ENCODE results near the gene MEN1. TPM values are rescaled to one million over a fixed set of nuclear protein-coding genes. Genes with fewer than 3 reads are reported as not detected.

The MEN1 gene
- total RNA-seq, 2 donors from 2014 or later, result 11.6 to 16.0 TPM

DNA sequence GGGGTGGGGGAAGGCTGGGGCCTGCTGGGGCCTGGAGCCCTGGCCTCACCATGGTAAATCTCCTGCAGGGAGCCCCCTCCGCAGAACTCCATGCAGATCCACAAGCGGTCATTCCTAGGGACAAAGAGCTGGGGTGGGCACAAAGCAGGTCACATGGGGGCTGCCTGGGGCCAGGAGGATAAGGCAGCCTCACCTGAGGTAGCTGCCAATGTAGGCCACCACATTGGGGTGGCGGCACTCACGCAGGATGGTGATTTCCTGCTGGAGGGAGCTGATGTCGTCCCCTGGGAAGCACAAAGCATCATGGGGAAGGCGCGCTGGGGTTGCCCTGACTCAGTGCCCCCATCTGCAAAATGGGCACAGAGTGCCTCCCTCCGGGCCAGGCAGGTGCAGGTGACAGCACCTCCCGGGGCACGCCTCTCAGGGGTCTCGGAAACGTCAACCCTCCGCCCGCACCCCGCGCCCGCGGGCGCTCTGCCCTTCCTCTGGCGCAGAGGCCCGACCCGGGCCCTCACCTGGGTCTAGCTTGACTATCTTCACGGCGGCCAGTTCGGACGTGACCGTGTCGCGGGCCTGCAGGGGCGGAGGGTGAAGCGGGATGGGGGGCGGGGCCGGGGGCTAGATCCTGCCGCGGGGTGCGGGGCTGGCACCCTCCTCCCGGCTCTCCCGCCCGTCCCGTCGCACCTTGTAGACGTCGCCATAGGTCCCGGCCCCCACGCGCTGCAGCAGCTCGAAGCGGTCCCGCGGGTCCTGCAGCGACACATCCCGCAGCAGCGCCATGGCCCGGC lies 7.8 kb downstream of the MEN1 start:
- Histone ChIP-seq H3K27ac (peak overlapping the region; percentile 68 to 75), H3K9me3 (no peaks in the 10 kb centered on the region), H3K4me1 (ENCODE audit: control insufficient read depth in 1 of 2, low read depth in 2 of 2) (peaks cover 21 to 27% of the 10 kb centered on the region in 2 donors), H3K36me3 (peaks cover 15% of the 10 kb centered on the region), H3K4me3 (peak overlapping the region; percentile 81), H3K27me3 (replicated peaks; ENCODE audit: insufficient read depth) (no peaks in the 10 kb centered on the region)
- no peak for DNase-seq (ENCODE audit: low spot score)
- ATAC-seq (ENCODE audit: insufficient number of reproducible peaks, low FRiP score, low read depth), result no peak
- TF ChIP-seq, protein P1, sequence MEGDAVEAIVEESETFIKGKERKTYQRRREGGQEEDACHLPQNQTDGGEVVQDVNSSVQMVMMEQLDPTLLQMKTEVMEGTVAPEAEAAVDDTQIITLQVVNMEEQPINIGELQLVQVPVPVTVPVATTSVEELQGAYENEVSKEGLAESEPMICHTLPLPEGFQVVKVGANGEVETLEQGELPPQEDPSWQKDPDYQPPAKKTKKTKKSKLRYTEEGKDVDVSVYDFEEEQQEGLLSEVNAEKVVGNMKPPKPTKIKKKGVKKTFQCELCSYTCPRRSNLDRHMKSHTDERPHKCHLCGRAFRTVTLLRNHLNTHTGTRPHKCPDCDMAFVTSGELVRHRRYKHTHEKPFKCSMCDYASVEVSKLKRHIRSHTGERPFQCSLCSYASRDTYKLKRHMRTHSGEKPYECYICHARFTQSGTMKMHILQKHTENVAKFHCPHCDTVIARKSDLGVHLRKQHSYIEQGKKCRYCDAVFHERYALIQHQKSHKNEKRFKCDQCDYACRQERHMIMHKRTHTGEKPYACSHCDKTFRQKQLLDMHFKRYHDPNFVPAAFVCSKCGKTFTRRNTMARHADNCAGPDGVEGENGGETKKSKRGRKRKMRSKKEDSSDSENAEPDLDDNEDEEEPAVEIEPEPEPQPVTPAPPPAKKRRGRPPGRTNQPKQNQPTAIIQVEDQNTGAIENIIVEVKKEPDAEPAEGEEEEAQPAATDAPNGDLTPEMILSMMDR (IDR thresholded peaks at IDR 0.05), result no peak

DNA sequence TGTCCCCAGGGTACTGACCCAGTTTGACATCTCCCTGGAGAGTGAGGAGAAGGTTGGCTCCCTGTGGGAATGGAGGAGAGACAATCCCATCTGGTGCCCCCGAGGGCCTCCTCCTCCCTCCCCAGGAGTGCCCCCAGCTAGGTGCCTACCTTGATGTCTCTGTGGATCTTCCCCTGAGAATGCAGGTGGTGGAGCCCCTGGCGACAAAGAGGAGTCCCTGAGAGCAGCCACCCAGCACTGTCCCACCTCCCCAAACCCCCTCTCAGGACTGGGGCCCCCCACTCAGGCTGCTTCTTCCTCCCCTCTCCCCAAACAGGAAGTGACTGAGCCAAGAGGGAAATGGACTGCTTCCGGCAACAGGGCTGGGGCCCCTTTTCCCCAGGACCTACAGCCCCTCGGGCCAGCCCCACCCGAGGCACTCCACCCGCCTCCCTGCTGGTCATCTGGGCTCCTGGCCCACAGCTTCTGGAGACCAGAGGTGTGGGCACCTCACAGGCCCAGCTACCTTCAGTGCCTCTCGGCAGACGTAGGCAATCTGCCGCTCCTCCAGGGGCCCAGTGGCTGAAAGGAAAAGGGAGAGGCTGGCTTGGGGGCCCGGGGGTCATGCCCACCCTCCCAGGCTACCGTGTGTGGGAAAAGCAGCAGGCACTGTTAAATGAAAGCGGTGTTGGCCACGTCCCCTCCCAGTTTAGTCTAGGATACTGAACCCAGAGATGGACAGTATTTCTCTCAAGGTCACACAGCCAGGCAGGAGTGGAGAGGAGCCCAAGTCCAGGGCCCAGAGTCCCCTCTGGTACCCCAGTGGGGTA lies 8.6 kb downstream of the MEN1 start:
- H3K9me3 ChIP-seq, result no peaks in the 10 kb centered on the region
- DNase-seq (ENCODE audit: low spot score) (no peak), ATAC-seq (ENCODE audit: insufficient number of reproducible peaks, low FRiP score, low read depth) (no peak)
- H3K4me1 ChIP-seq (ENCODE audit: control insufficient read depth in 1 of 2, low read depth in 2 of 2), result peaks cover 21 to 27% of the 10 kb centered on the region in 2 donors
- H3K4me3 ChIP-seq, result peak overlapping the region; percentile 81
- H3K27ac ChIP-seq, result peak overlapping the region; percentile 68 to 75
- H3K27me3 ChIP-seq (replicated peaks; ENCODE audit: insufficient read depth), result no peaks in the 10 kb centered on the region
- TF ChIP-seq, protein P1 (IDR thresholded peaks at IDR 0.05), result no peak
- H3K36me3 ChIP-seq, result peaks cover 9% of the 10 kb centered on the region

DNA sequence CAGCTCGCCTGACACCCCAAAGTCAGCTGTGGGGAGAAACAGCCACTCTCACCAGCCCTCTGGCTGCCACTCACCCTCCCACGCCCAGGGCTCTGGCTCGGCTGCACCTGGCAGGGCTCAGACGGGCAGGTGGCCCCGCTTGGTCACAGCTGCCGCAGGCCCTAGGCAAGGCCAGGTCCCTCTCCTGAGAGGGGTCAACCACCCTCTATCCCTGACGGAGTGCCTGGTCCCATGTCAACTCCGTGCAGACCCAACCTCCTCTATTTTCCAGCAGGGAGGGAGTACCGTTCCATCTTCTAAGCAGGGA lies 9.2 kb downstream of the MEN1 start:
- Histone ChIP-seq H3K27me3 (replicated peaks; ENCODE audit: insufficient read depth) (no peaks in the 10 kb centered on the region), H3K27ac (peak overlapping the region; percentile 68 to 75), H3K36me3 (peaks cover 9% of the 10 kb centered on the region), H3K4me1 (ENCODE audit: control insufficient read depth in 1 of 2, low read depth in 2 of 2) (peaks cover 21 to 27% of the 10 kb centered on the region in 2 donors), H3K9me3 (no peaks in the 10 kb centered on the region), H3K4me3 (no peak overlapping the region)
- TF ChIP-seq, protein P1 (IDR thresholded peaks at IDR 0.05), result no peak
- DNase-seq (ENCODE audit: low spot score) (no peak), ATAC-seq (ENCODE audit: insufficient number of reproducible peaks, low FRiP score, low read depth) (no peak)

DNA sequence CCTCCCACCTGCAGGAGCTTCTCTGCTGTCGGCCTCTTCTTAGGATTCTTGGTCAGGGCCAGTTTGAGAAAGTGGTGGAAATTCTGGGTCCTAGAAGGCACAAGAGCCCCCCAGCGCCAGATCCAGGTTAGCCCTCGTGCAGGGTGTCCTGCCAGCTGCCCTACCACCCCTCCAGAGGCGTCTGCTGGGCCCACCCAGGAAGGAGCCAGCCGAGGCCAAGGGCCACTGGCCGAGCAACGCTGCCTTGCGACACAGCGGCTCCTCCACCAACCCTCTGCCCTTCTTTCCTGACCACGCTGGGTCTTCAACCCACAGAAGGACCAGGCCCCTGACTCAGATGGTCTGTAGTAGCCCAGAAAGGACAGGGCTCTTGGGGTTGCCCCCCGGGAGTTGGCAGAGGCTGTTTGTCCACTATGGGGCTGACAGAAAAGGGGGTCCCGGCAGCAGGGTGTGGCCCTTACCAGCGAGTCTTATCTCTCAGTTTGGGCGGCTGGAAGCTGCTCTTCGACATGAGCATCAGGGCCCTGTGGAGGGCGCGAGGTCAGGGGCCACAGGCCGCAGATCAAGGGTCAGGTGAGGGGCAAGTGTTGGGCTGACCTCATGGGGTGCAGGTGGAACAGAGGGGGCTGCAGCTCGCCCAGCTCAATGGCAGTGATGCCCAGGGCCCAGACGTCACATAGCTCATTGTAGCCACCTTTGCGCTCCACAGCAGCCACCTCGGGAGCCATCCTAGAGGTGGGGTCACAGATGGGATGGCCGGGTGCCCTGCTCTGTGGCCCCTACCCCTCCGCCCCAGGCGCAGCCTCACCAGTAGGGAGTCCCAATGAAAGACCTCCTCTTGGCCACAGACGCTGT lies 9.8 kb downstream of the MEN1 start:
- TF ChIP-seq, protein P1 (IDR thresholded peaks at IDR 0.05), result no peak
- Histone ChIP-seq H3K4me1 (ENCODE audit: control insufficient read depth in 1 of 2, low read depth in 2 of 2) (peaks cover 21 to 27% of the 10 kb centered on the region in 2 donors), H3K36me3 (peaks cover 4% of the 10 kb centered on the region), H3K27me3 (replicated peaks; ENCODE audit: insufficient read depth) (no peaks in the 10 kb centered on the region), H3K27ac (no peak overlapping the region), H3K4me3 (no peak overlapping the region), H3K9me3 (no peaks in the 10 kb centered on the region)
- DNase-seq (ENCODE audit: low spot score) (no peak), ATAC-seq (ENCODE audit: insufficient number of reproducible peaks, low FRiP score, low read depth) (no peak)

Measured in thoracic aorta (tissue), 2 donors.